Activated T-cell treated with anti-CD3 and anti-CD28 coated beads, Interleukin-2, amount 50 U/mL, for 72 hours (primary cell): Measurements from ENCODE around the gene URGCP. TPM values are rescaled to one million over a fixed set of nuclear protein-coding genes. Genes with fewer than 3 reads are reported as not detected.
A peak's percentile ranks its signal among the peaks of the same experiment; 100 is the strongest.
"Not testable (repeated sequence)": the region's sequence is repeated elsewhere in the genome, so short reads cannot be mapped to it uniquely, and the experiment has no call there.

ENCODE experiments used
- ATAC-seq, 2 donors: fragments of 150-1000 bp; cut with Tn5 transposase; replicated peaks in 1 of 2; 2 replicates each; pipeline ENCODE4 v1.10.0; 2021; ENCODE audit warnings: moderate library complexity in 2 of 2, mild to moderate bottlenecking in 1 of 2
- DNase-seq, 2 donors: peaks; one replicate each; pipeline ENCODE4 v3.0.0; 2021 to 2022; ENCODE audit warnings: mixed read lengths in 1 of 2
- H3K27ac Mint-ChIP-seq: one replicate; pipeline ENCODE4 v1.8.0; 2022; ENCODE audit warnings: mild to moderate bottlenecking, moderate library complexity, mixed read lengths
- H3K27me3 Mint-ChIP-seq: one replicate; pipeline ENCODE4 v1.8.0; 2022; ENCODE audit warnings: low read depth, mixed read lengths
- H3K36me3 Mint-ChIP-seq, 2 donors: one replicate each; pipeline ENCODE4 v1.8.0; 2022; ENCODE audit warnings: mixed read lengths in 2 of 2, mild to moderate bottlenecking in 1 of 2; ENCODE audit not compliant: insufficient read depth in 2 of 2
- H3K4me1 Mint-ChIP-seq: one replicate; pipeline ENCODE4 v1.8.0; 2022; ENCODE audit warnings: low read depth, mixed read lengths
- H3K4me3 Mint-ChIP-seq, 2 donors: one replicate each; pipeline ENCODE4 v1.8.0; 2022; ENCODE audit warnings: mild to moderate bottlenecking in 2 of 2, mixed read lengths in 2 of 2, moderate library complexity in 2 of 2
- H3K9me3 Mint-ChIP-seq, 2 donors: one replicate each; pipeline ENCODE4 v1.8.0; 2022; ENCODE audit warnings: mixed read lengths in 2 of 2
- total RNA-seq, 2 donors: library from RNA; stranded (reverse); gene quantifications; one replicate each; pipeline ENCODE4 v1.2.3, GENCODE V29; 2022

URGCP gene
- total RNA-seq, 2 donors from 2014 or later: 34.4 to 36.8 TPM

DNA sequence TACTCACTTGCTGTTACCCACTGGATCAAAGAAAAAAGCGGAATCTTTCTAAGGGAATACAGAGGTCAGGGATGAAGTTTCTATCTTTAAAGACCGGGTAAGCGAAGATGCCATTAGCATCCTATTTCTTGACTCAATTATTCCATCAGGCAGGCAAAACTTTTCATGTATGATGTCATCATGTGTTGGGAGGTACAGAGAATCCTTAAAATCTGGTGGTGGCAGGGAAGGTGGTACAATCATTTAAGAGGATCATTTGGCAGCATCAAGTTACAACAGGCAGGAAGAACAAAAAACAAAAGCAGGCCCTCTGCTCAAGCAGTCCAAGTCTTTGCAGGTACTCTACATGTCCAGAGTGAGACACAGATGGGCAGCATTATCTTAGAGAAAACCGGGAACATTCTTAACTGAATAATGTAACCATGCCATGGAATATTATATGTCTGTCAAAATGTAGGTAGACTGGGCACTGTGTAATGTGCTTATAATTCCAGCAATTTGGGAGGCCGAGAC lies 3.8 kb downstream of the URGCP start:
- Mint-ChIP-seq H3K27ac (peak overlapping the region; percentile 1), H3K36me3 (peaks cover 1 to 3% of the 10 kb centered on the region in 2 donors), H3K4me3 (no peak overlapping the region), H3K4me1 (peaks cover 31% of the 10 kb centered on the region), H3K27me3 (no peaks in the 10 kb centered on the region), H3K9me3 (no peaks in the 10 kb centered on the region)
- ATAC-seq: no peak
- no peak for DNase-seq

DNA sequence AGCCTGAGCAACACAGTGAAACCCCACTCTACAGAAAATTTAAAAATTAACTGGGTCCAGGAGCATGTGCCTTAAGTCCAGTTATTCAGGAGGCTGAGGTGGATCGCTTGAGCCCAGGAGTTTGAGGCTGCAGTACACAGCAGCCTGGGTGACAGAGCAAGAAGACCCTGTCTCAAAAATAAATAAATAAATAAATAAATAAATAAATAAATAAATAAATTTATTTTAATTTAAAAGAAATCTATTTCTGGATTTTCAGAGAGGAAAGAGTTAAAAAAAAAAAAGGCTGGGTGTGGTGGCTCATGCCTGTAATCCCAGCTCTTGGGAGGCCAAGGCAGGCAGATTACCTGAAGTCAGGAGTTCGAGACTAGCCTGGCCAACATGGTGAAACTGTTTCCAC lies 7.8 kb downstream of the URGCP start:
- not testable (repeated sequence) for H3K9me3 Mint-ChIP-seq, H3K27ac Mint-ChIP-seq

GRCh38 chr7:43895847-43896415 lies 10.5 kb downstream of the URGCP start:
- no peak overlapping the region for H3K4me3 Mint-ChIP-seq
- no peaks in the 10 kb centered on the region for H3K9me3 Mint-ChIP-seq
- peaks cover 23% of the 10 kb centered on the region for H3K4me1 Mint-ChIP-seq
- no peaks in the 10 kb centered on the region for H3K27me3 Mint-ChIP-seq
- peaks cover 1 to 3% of the 10 kb centered on the region in 2 donors for H3K36me3 Mint-ChIP-seq
- no peak for ATAC-seq
- H3K27ac Mint-ChIP-seq: no peak overlapping the region
- DNase-seq: no peak

More for the DNA sequence above, 7.8 kb downstream of the URGCP start:
- peaks cover 19% of the 10 kb centered on the region for H3K4me1 Mint-ChIP-seq
- ATAC-seq, H3K27me3 Mint-ChIP-seq, H3K36me3 Mint-ChIP-seq, H3K4me3 Mint-ChIP-seq, DNase-seq: not testable (repeated sequence)

GRCh38 chr7:43891069-43891955 lies 15.1 kb downstream of the URGCP start:
- H3K27ac Mint-ChIP-seq: no peak overlapping the region
- H3K27me3 Mint-ChIP-seq: no peaks in the 10 kb centered on the region
- H3K9me3 Mint-ChIP-seq: no peaks in the 10 kb centered on the region

GRCh38 chr7:43890468-43890867 lies 15.9 kb downstream of the URGCP start:
- Mint-ChIP-seq H3K27me3 (no peaks in the 10 kb centered on the region), H3K4me3 (no peak overlapping the region), H3K36me3 (peaks cover 3 to 4% of the 10 kb centered on the region in 2 donors), H3K4me1 (peaks cover 41% of the 10 kb centered on the region), H3K9me3 (no peaks in the 10 kb centered on the region), H3K27ac (no peak overlapping the region)
- no peak for DNase-seq
- no peak for ATAC-seq

More at GRCh38 chr7:43891069-43891955, 15.1 kb downstream of the URGCP start:
- no peak for DNase-seq
- Mint-ChIP-seq H3K36me3 (peaks cover 3 to 4% of the 10 kb centered on the region in 2 donors), H3K4me1 (peaks cover 46% of the 10 kb centered on the region), H3K4me3 (no peak overlapping the region)
- no peak for ATAC-seq

DNA sequence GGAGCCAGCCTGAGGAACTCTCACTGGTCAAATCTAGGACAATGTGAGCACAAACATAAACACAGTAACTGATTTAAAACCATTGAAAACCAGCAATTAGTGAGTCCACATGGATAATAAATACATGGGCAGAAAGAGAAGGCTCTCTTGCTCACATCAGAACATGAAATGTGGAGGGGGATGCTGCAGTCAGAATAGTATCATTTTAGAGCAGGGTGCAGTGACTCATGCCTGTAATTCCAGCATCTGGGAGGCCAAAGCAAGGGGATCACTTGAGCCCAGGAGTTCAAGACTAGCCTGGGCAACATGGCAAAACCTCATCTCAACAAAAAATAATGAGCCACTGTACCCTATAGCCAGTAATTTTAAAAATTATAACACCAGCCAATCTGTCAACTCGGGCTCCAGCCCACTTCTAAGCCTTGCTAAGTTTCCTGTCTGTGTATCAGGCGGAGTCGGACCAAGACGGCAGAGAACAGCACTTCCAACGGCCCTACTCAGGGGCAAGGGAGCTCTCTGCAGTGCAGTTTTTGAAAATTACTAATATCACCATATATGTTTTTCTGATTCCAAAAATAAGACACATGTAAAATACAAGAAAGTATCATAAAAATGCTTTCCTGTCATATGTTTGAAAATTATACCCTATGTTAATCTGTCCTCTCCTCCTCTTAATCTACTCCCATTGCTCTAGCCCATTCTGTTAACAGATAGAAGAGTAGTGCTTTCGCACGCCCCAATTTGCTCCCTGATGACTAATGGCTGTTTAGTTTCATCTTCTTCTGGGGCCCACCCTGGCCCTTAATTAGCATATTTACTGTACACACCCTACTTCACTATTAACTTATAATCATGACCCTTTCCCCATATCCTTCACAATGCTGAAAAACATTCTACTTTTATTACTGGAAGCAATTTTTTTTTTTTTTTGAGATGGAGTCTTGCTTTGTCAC lies 17.1 kb downstream of the URGCP start:
- Mint-ChIP-seq H3K4me3 (peak overlapping the region in 1 of 2 donors; percentile 2), H3K4me1 (peaks cover 41% of the 10 kb centered on the region), H3K27me3 (no peaks in the 10 kb centered on the region), H3K36me3 (peaks cover 3 to 4% of the 10 kb centered on the region in 2 donors), H3K9me3 (no peaks in the 10 kb centered on the region), H3K27ac (no peak overlapping the region)
- DNase-seq (no peak), ATAC-seq (peak; percentile 30 to 49)

- Mint-ChIP-seq H3K27me3 (no peaks in the 10 kb centered on the region), H3K9me3 (no peaks in the 10 kb centered on the region), H3K4me1 (peaks cover 12% of the 10 kb centered on the region), H3K36me3 (peaks cover 2 to 6% of the 10 kb centered on the region in 2 donors), H3K27ac (no peak overlapping the region), H3K4me3 (no peak overlapping the region)
- ATAC-seq: no peak
- DNase-seq: no peak
Observed at GRCh38 chr7:43884617-43885016, 21.8 kb downstream of the URGCP start.

GRCh38 chr7:43884209-43884608 lies 22.2 kb downstream of the URGCP start:
- Mint-ChIP-seq H3K27ac (no peak overlapping the region), H3K4me1 (peaks cover 8% of the 10 kb centered on the region), H3K9me3 (no peaks in the 10 kb centered on the region), H3K27me3 (no peaks in the 10 kb centered on the region), H3K4me3 (no peak overlapping the region), H3K36me3 (peaks cover 2 to 6% of the 10 kb centered on the region in 2 donors)
- ATAC-seq (no peak), DNase-seq (no peak)

- ATAC-seq: no peak
- DNase-seq: no peak
- H3K27me3 Mint-ChIP-seq: no peaks in the 10 kb centered on the region
- H3K9me3 Mint-ChIP-seq: no peaks in the 10 kb centered on the region
- no peak overlapping the region for H3K4me3 Mint-ChIP-seq
- H3K36me3 Mint-ChIP-seq: peaks cover 5 to 14% of the 10 kb centered on the region in 2 donors
- no peaks in the 10 kb centered on the region for H3K4me1 Mint-ChIP-seq
- H3K27ac Mint-ChIP-seq: no peak overlapping the region
Observed at GRCh38 chr7:43880596-43880995, 25.8 kb downstream of the URGCP start.

DNA sequence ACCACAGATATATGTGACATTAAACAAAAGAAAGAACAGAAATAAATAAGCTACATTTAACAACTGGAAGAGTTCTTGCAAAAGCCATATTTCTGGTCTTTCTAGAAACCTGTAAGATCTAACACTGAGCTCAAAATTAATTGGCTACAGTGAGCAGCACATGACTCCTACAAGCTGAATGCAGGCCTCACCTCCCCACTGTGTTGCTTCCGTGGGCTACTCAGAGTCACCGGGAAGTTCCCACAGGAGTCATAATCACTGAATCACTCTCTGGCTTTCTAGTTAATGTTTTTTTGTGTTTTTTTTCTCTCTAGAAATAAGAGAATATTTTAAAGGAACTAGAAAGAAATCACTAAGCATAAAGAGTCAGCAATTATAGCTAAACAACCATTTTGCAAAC lies 26.9 kb downstream of the URGCP start:
- peaks cover 5 to 15% of the 10 kb centered on the region in 2 donors for H3K36me3 Mint-ChIP-seq
- no peak overlapping the region for H3K4me3 Mint-ChIP-seq
- DNase-seq (no peak), ATAC-seq (peak in 1 of 2 donors; percentile 86)
- H3K4me1 Mint-ChIP-seq: no peaks in the 10 kb centered on the region
- no peaks in the 10 kb centered on the region for H3K27me3 Mint-ChIP-seq
- H3K9me3 Mint-ChIP-seq: no peaks in the 10 kb centered on the region
- peak overlapping the region; percentile 31 for H3K27ac Mint-ChIP-seq

DNA sequence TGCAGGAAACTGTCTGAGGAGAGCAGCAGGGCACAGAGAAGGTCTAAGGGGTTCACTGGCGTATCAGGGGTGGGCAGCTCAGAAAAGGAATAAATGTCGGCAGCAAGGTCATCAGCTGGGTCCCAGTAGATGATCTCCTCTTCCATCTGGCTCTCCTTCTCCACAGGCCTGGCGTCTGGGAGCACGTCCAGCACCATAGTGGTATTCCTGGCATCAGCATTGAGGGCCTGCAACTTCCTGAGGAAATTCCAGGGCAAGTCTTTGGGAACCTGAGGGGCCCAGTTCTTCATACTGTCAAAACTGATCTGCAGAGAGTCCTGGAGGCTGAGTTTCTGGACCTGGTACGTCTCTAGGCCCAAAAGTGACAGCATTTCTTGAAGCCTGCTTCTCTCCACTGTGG lies 27.5 kb downstream of the URGCP start:
- H3K27ac Mint-ChIP-seq: no peak overlapping the region

DNA sequence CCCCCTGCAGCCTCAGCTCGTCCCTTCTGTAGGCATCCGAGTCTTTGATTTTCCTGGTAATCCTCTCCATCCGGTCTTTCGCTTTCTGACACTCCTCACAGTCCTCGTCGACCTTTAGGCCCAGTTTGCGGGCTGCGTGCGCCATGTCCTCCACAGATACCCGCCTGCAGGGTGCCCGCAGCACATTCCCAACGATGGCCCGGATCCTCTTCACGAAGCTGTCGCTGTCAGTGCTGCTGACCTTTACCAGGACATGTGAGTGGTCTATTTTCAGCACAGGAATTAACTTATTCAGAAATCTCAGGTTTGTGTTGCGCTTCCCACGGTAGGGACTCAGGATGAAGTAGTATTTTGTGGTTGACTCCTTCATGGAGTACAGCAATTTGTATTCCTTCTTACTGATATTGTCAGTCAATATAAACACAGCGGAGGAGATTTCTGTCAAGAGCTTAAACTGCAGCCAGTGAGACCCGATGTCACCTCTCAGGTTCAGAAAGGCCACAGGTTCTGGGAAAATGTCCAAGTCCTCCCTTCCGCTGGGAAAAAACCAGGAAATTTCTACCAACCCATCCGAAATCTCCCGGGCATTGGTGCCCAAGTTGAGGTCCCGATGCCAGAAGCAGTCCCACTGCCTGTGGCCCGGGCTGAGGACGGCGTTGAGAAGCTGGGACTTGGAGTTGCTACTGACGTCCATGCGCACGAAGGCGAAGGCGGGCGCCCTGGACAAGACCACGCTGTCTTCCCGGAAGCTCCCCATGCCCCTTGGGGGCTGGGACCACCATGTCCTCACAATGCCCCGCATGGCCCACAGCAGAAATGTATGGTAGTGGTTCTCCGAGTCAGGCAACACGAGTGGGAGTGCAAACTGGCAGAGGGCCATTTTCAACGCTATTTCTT lies 28.2 kb downstream of the URGCP start:
- ATAC-seq (no peak), DNase-seq (no peak)
- H3K27ac Mint-ChIP-seq: no peak overlapping the region
- H3K36me3 Mint-ChIP-seq: peaks cover 4 to 15% of the 10 kb centered on the region in 2 donors
- H3K4me1 Mint-ChIP-seq: no peaks in the 10 kb centered on the region
- H3K9me3 Mint-ChIP-seq: no peaks in the 10 kb centered on the region
- no peak overlapping the region for H3K4me3 Mint-ChIP-seq
- H3K27me3 Mint-ChIP-seq: no peaks in the 10 kb centered on the region

More for the DNA sequence above, 27.5 kb downstream of the URGCP start:
- no peaks in the 10 kb centered on the region for H3K9me3 Mint-ChIP-seq
- H3K4me3 Mint-ChIP-seq: no peak overlapping the region
- H3K36me3 Mint-ChIP-seq: peaks cover 5 to 15% of the 10 kb centered on the region in 2 donors
- H3K4me1 Mint-ChIP-seq: no peaks in the 10 kb centered on the region
- ATAC-seq (no peak), DNase-seq (no peak)
- H3K27me3 Mint-ChIP-seq: no peaks in the 10 kb centered on the region
